Activated naive CD8-positive, alpha-beta T cell (primary cell): ENCODE data around the gene CMTM5.
"Not testable (repeated sequence)": the region's sequence is repeated elsewhere in the genome, so short reads cannot be mapped to it uniquely, and the experiment has no call there.

Source experiments
- H3K27ac Mint-ChIP-seq: one replicate; pipeline ENCODE4 v1.8.0; 2021; ENCODE audit warnings: mixed read lengths
- H3K27me3 Mint-ChIP-seq: one replicate; pipeline ENCODE4 v1.8.0; 2021; ENCODE audit warnings: mixed read lengths
- H3K36me3 Mint-ChIP-seq: one replicate; pipeline ENCODE4 v1.8.0; 2021; ENCODE audit warnings: mixed read lengths
- H3K4me1 Mint-ChIP-seq: one replicate; pipeline ENCODE4 v1.8.0; 2021; ENCODE audit warnings: low read depth, mixed read lengths
- H3K4me3 Mint-ChIP-seq: one replicate; pipeline ENCODE4 v1.8.0; 2021; ENCODE audit warnings: mild to moderate bottlenecking, mixed read lengths
- H3K9me3 Mint-ChIP-seq: one replicate; pipeline ENCODE4 v1.8.0; 2021; ENCODE audit warnings: low read depth, mixed read lengths

Gene CMTM5

DNA sequence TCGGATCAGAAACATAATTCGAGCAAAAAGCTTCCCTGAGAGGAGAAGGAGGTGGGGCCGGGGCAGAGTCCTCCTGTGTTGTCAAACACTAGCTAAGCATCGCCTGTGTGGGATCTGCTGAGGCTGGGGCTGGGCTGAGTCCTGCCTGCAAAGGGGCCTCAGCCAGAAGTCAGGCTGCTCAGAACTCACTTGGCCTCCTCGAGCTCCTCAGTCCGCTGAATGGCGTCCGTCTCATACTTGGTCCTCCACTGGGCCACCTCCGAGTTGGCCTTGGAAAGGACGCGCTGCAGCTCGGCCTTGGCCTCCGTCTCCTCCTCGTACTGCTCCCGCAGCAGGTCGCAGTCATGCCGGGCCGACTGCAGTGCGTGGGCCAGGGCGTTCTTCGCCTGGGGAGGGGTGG lies 41.2 kb downstream of the CMTM5 start:
- H3K27me3 Mint-ChIP-seq: peaks cover 1% of the 10 kb centered on the region
- no peaks in the 10 kb centered on the region for H3K4me1 Mint-ChIP-seq
- H3K36me3 Mint-ChIP-seq: no peaks in the 10 kb centered on the region
- no peak overlapping the region for H3K4me3 Mint-ChIP-seq
- no peaks in the 10 kb centered on the region for H3K9me3 Mint-ChIP-seq
- no peak overlapping the region for H3K27ac Mint-ChIP-seq

DNA sequence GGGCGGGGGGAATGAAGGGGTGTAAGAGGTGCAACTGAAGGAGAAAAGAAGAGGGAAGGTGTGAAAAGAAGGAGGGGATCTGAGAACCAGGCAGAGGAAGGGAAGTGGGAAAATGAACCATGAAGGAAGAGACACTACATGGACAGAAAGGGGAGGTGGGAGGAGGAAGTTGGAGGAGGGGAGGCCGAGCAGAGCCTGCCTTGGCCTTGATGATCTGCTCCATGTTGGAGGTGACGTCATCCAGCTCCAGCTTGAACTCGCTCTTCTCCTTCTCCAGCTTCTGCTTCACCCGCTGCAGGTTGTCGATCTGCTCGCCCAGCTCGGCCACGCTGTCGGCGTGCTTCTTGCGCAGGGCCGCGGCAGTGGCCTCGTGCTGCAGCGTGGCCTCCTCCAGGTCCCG lies 42.8 kb downstream of the CMTM5 start:
- not testable (repeated sequence) for H3K27me3 Mint-ChIP-seq, H3K4me1 Mint-ChIP-seq, H3K36me3 Mint-ChIP-seq, H3K27ac Mint-ChIP-seq, H3K9me3 Mint-ChIP-seq, H3K4me3 Mint-ChIP-seq

DNA sequence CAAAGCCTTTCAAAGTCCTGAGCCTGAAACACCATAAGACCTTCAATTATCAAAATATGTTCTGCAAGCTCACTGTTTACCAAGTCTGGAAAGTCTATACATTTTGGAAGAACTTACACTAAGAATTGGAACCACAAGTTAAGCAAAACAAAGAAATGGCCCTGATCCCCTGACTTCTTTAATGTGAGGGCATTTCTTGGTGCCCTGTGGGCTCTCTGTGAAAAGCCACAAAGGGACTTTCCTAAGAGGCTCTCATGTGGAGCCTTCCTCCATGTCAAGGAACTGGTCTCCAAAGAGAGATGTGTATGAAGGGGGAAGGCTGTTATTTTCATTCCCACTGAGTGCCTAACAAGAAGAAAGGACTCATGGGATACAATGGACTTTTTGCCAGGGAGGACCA lies 44.7 kb downstream of the CMTM5 start:
- no peak overlapping the region for H3K4me3 Mint-ChIP-seq

DNA sequence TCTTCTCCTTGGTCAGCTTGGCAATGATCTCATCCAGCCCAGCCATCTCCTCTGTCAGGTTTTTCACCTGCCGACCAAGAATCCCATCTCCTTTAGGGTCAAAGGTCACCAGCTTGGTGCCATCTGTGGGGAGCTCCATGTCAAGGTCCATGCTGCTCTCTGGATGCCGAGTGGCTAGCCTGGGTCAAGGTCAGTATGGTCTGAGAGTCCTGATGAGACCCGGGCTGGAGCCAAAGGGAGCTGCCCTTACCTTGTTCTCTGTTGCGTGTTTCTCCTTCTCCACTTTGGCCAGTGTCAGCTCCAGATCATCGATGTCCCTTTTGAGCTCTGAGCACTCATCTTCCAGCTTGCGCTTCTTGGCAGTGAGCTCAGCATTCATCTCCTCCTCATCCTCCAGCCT lies 46.8 kb downstream of the CMTM5 start:
- no peaks in the 10 kb centered on the region for H3K4me1 Mint-ChIP-seq
- no peaks in the 10 kb centered on the region for H3K36me3 Mint-ChIP-seq
- no peaks in the 10 kb centered on the region for H3K9me3 Mint-ChIP-seq
- no peaks in the 10 kb centered on the region for H3K27me3 Mint-ChIP-seq
- no peak overlapping the region for H3K4me3 Mint-ChIP-seq
- no peak overlapping the region for H3K27ac Mint-ChIP-seq

More for the DNA sequence above, 44.7 kb downstream of the CMTM5 start:
- Mint-ChIP-seq H3K27me3 (peaks cover 1% of the 10 kb centered on the region), H3K9me3 (no peaks in the 10 kb centered on the region), H3K27ac (no peak overlapping the region), H3K36me3 (no peaks in the 10 kb centered on the region), H3K4me1 (no peaks in the 10 kb centered on the region)

DNA sequence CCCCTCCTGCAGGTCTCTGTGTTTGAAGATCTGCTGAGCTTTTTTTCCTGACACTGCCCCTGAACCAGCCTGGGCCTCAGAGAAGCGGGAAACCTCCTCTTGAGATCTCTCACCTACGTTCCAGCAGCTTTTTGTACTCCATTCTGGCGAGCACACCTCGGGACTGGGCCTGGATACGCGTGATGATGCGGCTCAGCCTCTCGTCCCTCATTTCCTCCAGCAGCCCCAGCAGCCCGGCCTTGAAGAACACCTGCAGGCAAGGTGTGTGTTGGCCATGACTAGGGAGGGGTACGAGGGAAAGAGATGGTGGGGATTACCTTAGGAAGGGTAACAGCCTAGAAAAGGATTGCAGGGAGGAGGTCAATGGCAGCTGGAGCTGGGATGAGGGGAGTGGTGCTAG lies 48.3 kb downstream of the CMTM5 start:
- H3K27ac Mint-ChIP-seq: no peak overlapping the region
- no peaks in the 10 kb centered on the region for H3K9me3 Mint-ChIP-seq
- no peaks in the 10 kb centered on the region for H3K27me3 Mint-ChIP-seq
- no peak overlapping the region for H3K4me3 Mint-ChIP-seq
- no peaks in the 10 kb centered on the region for H3K36me3 Mint-ChIP-seq
- H3K4me1 Mint-ChIP-seq: no peaks in the 10 kb centered on the region

DNA sequence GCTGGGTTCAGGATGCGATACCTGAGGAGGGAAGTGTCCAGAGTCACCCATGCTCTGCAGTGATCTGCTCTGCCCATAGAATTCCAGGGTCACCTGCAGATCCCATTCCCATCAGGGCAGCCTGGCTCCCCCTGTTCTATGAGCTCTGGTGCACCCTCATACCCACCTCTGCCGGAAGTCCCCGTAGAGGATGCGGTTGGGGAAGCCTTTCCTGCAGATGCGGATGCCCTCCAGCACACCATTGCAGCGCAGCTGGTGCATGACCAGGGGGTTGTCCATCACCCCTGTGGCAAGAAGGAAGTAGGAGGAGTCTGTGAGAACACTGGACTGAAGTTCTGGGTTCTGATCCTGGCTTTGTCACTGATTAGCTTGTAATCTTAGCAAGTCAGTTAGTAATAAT lies 49.0 kb downstream of the CMTM5 start:
- not testable (repeated sequence) for H3K27me3 Mint-ChIP-seq, H3K9me3 Mint-ChIP-seq, H3K27ac Mint-ChIP-seq, H3K4me3 Mint-ChIP-seq, H3K36me3 Mint-ChIP-seq, H3K4me1 Mint-ChIP-seq

DNA sequence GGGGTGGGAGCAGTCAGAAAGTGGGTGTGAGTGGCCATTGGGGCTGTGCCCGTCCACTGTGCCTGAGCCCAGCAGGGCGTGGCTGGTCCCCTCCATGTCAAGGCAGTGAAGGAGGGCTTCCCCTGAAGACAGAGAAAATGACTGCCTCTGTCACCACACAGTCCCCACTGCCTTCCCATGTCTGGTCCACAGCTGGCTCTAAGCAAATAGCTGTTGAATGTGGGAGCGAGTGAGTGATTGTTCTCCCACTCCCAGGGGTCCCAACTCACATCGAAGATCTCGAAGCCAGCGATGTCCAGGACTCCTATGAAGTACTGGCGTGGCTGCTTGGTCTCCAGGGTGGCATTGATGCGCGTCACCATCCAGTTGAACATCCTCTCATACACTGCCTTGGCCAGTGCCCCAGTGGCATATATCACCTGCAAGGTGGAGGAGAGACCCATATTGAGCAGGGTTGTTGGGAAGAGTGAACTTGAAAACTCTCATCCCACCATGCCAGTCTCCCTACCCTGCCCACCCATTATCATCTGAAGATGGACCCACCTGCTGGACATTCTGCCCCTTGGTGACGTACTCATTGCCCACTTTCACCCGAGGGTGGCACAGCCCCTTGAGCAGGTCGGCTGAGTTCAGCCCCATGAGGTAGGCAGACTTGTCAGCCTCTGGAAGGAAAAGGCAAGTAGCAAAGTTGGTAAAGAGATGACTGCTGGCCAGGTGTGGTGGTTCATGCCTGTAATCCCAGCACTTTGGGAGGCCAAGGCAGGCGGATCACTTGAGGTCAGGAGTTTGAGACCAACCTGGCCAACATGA lies 52.0 kb downstream of the CMTM5 start:
- Mint-ChIP-seq H3K4me1 (no peaks in the 10 kb centered on the region), H3K27me3 (no peaks in the 10 kb centered on the region), H3K4me3 (no peak overlapping the region), H3K36me3 (no peaks in the 10 kb centered on the region), H3K27ac (no peak overlapping the region), H3K9me3 (no peaks in the 10 kb centered on the region)
